ENCODE measurements around the gene OBP2A.

DNA sequence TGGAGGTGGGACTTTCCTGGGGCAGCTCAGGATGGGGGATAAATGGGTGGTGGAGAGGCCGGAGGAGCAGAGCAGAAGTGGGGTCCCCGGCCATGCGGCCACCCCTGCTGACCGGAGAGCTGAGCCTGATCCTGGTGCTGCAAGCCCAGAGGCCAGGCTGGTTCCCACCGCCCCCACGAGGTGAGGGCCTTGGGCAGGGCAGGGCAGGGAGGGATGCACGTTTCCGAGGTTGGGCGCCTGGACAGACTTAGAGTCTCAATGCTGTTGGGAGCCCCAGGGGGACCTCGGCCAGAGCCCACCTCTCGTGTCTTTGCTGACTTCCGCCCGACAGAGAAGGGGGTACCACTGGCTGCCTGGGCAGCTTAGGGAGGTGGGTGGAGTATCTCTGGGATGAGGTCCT lies 5.5 kb downstream of the OBP2A start:
- TF ChIP-seq, protein P1, sequence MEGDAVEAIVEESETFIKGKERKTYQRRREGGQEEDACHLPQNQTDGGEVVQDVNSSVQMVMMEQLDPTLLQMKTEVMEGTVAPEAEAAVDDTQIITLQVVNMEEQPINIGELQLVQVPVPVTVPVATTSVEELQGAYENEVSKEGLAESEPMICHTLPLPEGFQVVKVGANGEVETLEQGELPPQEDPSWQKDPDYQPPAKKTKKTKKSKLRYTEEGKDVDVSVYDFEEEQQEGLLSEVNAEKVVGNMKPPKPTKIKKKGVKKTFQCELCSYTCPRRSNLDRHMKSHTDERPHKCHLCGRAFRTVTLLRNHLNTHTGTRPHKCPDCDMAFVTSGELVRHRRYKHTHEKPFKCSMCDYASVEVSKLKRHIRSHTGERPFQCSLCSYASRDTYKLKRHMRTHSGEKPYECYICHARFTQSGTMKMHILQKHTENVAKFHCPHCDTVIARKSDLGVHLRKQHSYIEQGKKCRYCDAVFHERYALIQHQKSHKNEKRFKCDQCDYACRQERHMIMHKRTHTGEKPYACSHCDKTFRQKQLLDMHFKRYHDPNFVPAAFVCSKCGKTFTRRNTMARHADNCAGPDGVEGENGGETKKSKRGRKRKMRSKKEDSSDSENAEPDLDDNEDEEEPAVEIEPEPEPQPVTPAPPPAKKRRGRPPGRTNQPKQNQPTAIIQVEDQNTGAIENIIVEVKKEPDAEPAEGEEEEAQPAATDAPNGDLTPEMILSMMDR (IDR thresholded peaks at IDR 0.05; ENCODE audit: extremely low read depth in 1 of 2, insufficient read depth in 1 of 2, low read depth in 1 of 2, low read length in 2 of 2): no peak
- TF ChIP-seq POLR2AphosphoS5 (IDR thresholded peaks at IDR 0.05; ENCODE audit: insufficient read depth, low read depth, low read length) (no peak), EZH2 (IDR thresholded peaks at IDR 0.05; ENCODE audit: borderline replicate concordance, low read depth, low read length, severe bottlenecking) (no peak)
